Left ventricle myocardium inferior (tissue), 1 donor: Measurements from ENCODE around the gene HARS2. TPM values are rescaled to one million over a fixed set of nuclear protein-coding genes. Genes with fewer than 3 reads are reported as not detected.

ENCODE experiments used
- DNase-seq: peaks from one replicate; pipeline ENCODE4 v3.0.0-alpha.2; 2020
- H3K27ac ChIP-seq: fragments of 200-600 bp; replicated peaks from 2 replicates; pipeline ENCODE4 v1.8.0; 2021
- H3K27me3 ChIP-seq: fragments of 200-600 bp; 2 replicates; pipeline ENCODE4 v1.8.0; 2021; ENCODE audit warnings: low read depth
- H3K36me3 ChIP-seq: fragments of 200-600 bp; 2 replicates; pipeline ENCODE4 v1.8.0; 2021
- H3K4me1 ChIP-seq: fragments of 200-600 bp; 2 replicates; pipeline ENCODE4 v1.8.0; 2021
- H3K4me3 ChIP-seq: fragments of 200-600 bp; 2 replicates; pipeline ENCODE4 v1.8.0; 2021; ENCODE audit warnings: mild to moderate bottlenecking, moderate library complexity
- H3K9me3 ChIP-seq: fragments of 200-600 bp; replicated peaks from 2 replicates; pipeline ENCODE4 v1.8.0; 2021
- CTCF ChIP-seq: fragments of 200-600 bp; IDR thresholded peaks from 2 replicates; pipeline ENCODE4 v1.8.0; 2021; ENCODE audit warnings: antibody characterized with exemption, mild to moderate bottlenecking, borderline replicate concordance
- intact Hi-C: fragments of 100-400 bp; cut with micrococcal nuclease; formaldehyde crosslinking; loops from one replicate; pipeline ENCODE4 v1.11.0; 2022
- microRNA-seq: library from miRNA; unstranded; fragments of <30 nt; microRNA quantifications from one replicate; pipeline ENCODE4 v1.2.0, GENCODE V29; 2020
- total RNA-seq: library from RNA; stranded (reverse); fragmentation: NEBNext Ultra II Directional; extraction: Animal tissue kit (Norgen Biotek cat#: 25700); gene quantifications from one replicate; pipeline ENCODE4 v1.2.1, GENCODE V29; 2021
- donor health status: DM: no; HTN: yes; CAD: no; lungs with severe emphysema.

HARS2 gene
- total RNA-seq, 1 donor from 2014 or later, result 27.8 TPM

GRCh38 chr5:140725799-140726471 lies 34.7 kb downstream of the HARS2 start:
- H3K4me1 ChIP-seq, result no peaks in the 10 kb centered on the region
- intact Hi-C loops, result loop anchor here (10.0 kb wide), 1 partner anchor 351 kb away; no protein-coding TSS in a partner anchor
- no peak for DNase-seq
- H3K9me3 ChIP-seq, result no peaks in the 10 kb centered on the region
- no peak overlapping the region for H3K27ac ChIP-seq
- H3K4me3 ChIP-seq, result peak overlapping the region; percentile 35
- peaks cover 46% of the 10 kb centered on the region for H3K27me3 ChIP-seq
- H3K36me3 ChIP-seq, result no peaks in the 10 kb centered on the region
- TF ChIP-seq CTCF, result no peak

GRCh38 chr5:140733098-140733497 lies 41.8 kb downstream of the HARS2 start:
- intact Hi-C loops, result no loop called here
- Histone ChIP-seq H3K4me3 (no peak overlapping the region), H3K9me3 (peaks cover 7% of the 10 kb centered on the region), H3K27ac (no peak overlapping the region), H3K4me1 (no peaks in the 10 kb centered on the region), H3K27me3 (peaks cover 84% of the 10 kb centered on the region), H3K36me3 (no peaks in the 10 kb centered on the region)
- no peak for TF ChIP-seq CTCF
- DNase-seq, result no peak

- no peaks in the 10 kb centered on the region for H3K4me1 ChIP-seq
- peaks cover 13% of the 10 kb centered on the region for H3K9me3 ChIP-seq
- H3K27me3 ChIP-seq, result peaks cover 83% of the 10 kb centered on the region
- no peak for DNase-seq
- no peak overlapping the region for H3K27ac ChIP-seq
- peak; percentile 64 for TF ChIP-seq CTCF
- no peak overlapping the region for H3K4me3 ChIP-seq
- intact Hi-C loops, result no loop called here
- no peaks in the 10 kb centered on the region for H3K36me3 ChIP-seq
Measured at GRCh38 chr5:140734354-140734753, 43.1 kb downstream of the HARS2 start.

GRCh38 chr5:140737486-140737885 lies 46.2 kb downstream of the HARS2 start:
- no peak for DNase-seq
- Histone ChIP-seq H3K36me3 (no peaks in the 10 kb centered on the region), H3K4me3 (no peak overlapping the region), H3K27ac (no peak overlapping the region), H3K4me1 (no peaks in the 10 kb centered on the region), H3K9me3 (peaks cover 30% of the 10 kb centered on the region), H3K27me3 (peaks cover 72% of the 10 kb centered on the region)
- intact Hi-C loops, result no loop called here
- TF ChIP-seq CTCF, result no peak

GRCh38 chr5:140741967-140742366 lies 50.7 kb downstream of the HARS2 start:
- no peaks in the 10 kb centered on the region for H3K4me1 ChIP-seq
- no peak overlapping the region for H3K4me3 ChIP-seq
- no peak overlapping the region for H3K27ac ChIP-seq
- no peak for TF ChIP-seq CTCF
- H3K36me3 ChIP-seq, result no peaks in the 10 kb centered on the region
- no peak for DNase-seq
- peaks cover 34% of the 10 kb centered on the region for H3K27me3 ChIP-seq
- peaks cover 69% of the 10 kb centered on the region for H3K9me3 ChIP-seq
- intact Hi-C loops, result no loop called here

Small RNA genes lying within 50 kb of the gene (microRNA-seq; reads per million reads assigned to microRNA genes)
- not detected for gene MIR3655

Other genes starting within 250 kb of the HARS2 start
- 13.1 TPM for gene EIF4EBP3, start 143.8 kb upstream of the HARS2 start, total RNA-seq
- 28.6 TPM for gene SRA1, start 134.0 kb upstream of the HARS2 start, total RNA-seq
- gene APBB3, start 126.9 kb upstream of the HARS2 start, total RNA-seq, result 12.1 TPM
- gene SLC35A4, start 126.6 kb upstream of the HARS2 start, total RNA-seq, result 73.1 TPM
- 26.2 TPM for gene CD14, start 58.3 kb upstream of the HARS2 start, total RNA-seq
- 2.6 TPM for gene TMCO6, start 52.0 kb upstream of the HARS2 start, total RNA-seq
- gene NDUFA2, start 43.8 kb upstream of the HARS2 start, total RNA-seq, result 142 TPM
- 72.0 TPM for gene IK, start 43.6 kb upstream of the HARS2 start, total RNA-seq
- gene WDR55, start 26.6 kb upstream of the HARS2 start, total RNA-seq, result 11.4 TPM
- gene DND1, start 17.9 kb upstream of the HARS2 start, total RNA-seq, result 0.47 TPM
- 38.7 TPM for gene HARS1, start 85 bp upstream of the HARS2 start, total RNA-seq
- 35.5 TPM for gene ZMAT2, start 9.0 kb downstream of the HARS2 start, total RNA-seq
- not detected for gene PCDHA1, start 94.7 kb downstream of the HARS2 start, total RNA-seq
- not detected for gene PCDHA2, start 103.4 kb downstream of the HARS2 start, total RNA-seq
- not detected for gene PCDHA3, start 109.6 kb downstream of the HARS2 start, total RNA-seq
- 0.11 TPM for gene PCDHA4, start 115.6 kb downstream of the HARS2 start, total RNA-seq
- not detected for gene PCDHA5, start 130.2 kb downstream of the HARS2 start, total RNA-seq
- not detected for gene PCDHA6, start 136.5 kb downstream of the HARS2 start, total RNA-seq
- gene PCDHA7, start 142.8 kb downstream of the HARS2 start, total RNA-seq, result not detected
- not detected for gene PCDHA8, start 149.7 kb downstream of the HARS2 start, total RNA-seq
- gene PCDHA9, start 156.9 kb downstream of the HARS2 start, total RNA-seq, result not detected
- gene PCDHA10, start 164.4 kb downstream of the HARS2 start, total RNA-seq, result 0.05 TPM
- gene PCDHA11, start 177.5 kb downstream of the HARS2 start, total RNA-seq, result not detected
- not detected for gene PCDHA12, start 183.9 kb downstream of the HARS2 start, total RNA-seq
- gene PCDHA13, start 190.7 kb downstream of the HARS2 start, total RNA-seq, result not detected
- not detected for gene PCDHAC1, start 234.8 kb downstream of the HARS2 start, total RNA-seq